Fibroblast of peridontal ligament (primary cell): ENCODE results near the gene NT5C2.

Source experiments
- DNase-seq: peaks from one replicate; pipeline ENCODE4 v3.0.0-alpha.2; 2010; ENCODE audit errors: extremely low read depth

NT5C2 gene

GRCh38 chr10:103062854-103063590 lies 130.1 kb downstream of the NT5C2 start:
- DNase-seq = no peak

DNA sequence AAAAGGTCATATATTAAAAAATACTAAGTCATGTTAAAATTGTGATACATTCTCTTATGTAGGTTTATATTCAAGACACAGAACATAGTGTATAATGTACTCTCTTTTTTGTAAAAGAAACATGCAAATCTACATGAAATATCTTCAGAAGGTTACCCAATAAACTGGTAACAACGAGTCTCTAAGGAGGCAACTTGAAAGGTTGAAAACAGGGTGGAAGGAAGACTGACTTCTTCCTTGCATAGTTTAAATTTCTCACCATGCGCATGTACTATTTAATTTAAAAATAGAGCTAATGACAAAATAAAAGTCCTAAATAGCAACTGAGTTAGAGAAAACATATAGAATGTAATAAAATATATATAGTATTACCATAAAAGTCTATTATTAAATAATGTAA lies 132.5 kb downstream of the NT5C2 start:
- DNase-seq = no peak

DNA sequence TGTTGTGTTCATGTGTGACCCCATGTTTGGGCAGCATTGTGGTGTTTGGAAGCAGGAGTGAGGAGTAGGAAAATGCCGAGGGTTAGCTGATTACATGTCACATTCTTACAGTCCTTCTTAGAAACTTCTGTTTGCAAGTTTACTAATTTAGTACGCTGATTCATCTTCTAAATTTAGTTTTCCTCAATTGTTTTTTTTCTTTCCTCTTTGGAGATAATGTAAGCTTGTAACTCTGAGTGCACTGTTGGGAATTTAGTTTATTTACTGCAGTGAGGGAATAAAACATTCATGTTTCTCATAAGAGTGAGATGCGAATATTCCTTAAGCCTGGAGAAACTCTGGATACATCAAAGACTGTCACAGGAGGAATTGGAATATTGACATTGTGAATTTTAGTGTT lies 135.0 kb downstream of the NT5C2 start:
- peak; percentile 53 for DNase-seq

- DNase-seq = peak; percentile 59
Measured at GRCh38 chr10:103055105-103055504, 138.0 kb downstream of the NT5C2 start.

DNA sequence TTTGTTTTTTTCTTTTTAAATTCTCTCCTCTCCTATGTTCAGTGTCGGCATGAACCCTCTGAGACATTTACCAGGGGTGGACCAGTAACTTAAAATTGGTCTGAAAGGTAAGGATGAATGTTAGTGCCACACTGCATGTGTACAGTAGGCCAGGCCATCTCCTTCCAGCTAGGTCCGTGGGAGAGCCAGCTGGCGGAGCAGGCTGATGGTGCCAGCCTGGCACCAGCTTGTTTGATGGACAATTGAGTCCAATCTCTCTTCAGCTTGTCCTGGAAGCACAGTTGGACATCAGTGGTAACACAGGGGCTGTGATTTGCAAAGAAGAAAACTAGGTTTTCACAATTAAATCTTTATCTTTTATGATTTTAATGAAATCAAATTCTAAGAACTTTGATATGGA lies 138.5 kb downstream of the NT5C2 start:
- no peak for DNase-seq

- DNase-seq = peak; percentile 87
Measured at GRCh38 chr10:103053659-103054581, 139.2 kb downstream of the NT5C2 start.

DNA sequence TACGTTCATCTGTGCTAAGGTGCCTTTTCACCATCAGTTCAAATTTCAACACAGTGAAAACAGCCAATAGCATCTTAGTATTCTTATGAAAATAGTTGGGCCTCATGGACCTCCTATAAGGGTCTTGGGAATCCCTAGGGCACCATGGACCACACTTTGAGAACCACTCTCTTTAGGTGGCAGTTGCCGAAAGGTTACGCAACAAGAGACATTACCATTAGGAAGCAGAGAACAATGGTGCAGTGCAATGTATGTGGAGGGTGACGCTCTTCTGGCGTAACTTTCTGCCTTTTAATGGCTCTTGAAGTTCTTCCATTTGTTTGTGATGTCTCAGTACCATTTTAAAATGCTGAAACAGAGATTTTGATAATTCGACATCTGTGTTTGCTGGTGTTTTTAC lies 143.8 kb downstream of the NT5C2 start:
- DNase-seq = no peak

GRCh38 chr10:103047381-103047780 lies 145.7 kb downstream of the NT5C2 start:
- no peak for DNase-seq

DNA sequence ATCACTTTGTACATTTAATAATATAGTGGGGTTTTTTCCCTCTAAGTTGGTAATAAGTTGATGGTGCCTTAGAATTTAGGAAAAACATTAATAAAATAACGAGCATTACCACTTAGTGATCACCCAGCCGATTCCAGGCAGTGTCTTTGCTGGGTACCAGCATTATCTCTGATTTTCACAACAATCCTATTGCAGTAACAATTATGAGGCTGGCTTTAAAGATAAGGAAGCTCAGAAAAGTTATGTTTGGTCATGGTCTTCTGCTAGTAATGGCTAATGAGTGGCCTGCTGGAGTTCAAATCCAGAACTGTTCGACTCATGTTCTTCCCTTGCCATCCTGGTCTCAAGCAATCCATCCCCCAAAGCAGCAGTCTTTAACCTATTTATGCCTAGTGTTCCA lies 147.1 kb downstream of the NT5C2 start:
- DNase-seq = no peak

GRCh38 chr10:103044942-103045489 lies 148.1 kb downstream of the NT5C2 start:
- peak; percentile 83 for DNase-seq

DNA sequence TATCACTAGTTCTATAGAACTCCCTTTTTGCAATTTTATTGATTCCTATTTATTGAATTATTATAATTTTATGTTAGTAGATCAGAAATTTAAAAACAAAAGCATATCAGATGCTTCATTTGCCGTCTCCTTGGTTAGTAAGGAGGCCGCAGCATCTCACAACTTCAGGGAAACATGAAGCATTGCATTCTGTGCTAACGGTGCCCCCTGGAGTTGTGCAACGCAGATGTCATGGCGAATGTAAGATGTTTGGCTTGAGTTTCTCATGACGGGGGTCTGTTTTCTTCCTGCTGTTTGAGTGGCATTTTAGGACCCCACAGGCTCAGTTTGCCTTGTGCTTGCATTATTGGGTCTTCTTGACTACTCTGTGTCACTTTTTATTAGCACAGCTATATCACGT lies 150.2 kb downstream of the NT5C2 start:
- DNase-seq = no peak

- DNase-seq = no peak
Measured at GRCh38 chr10:103042129-103042528, 150.9 kb downstream of the NT5C2 start.

- DNase-seq = no peak
Measured at GRCh38 chr10:103041391-103041790, 151.7 kb downstream of the NT5C2 start.

DNA sequence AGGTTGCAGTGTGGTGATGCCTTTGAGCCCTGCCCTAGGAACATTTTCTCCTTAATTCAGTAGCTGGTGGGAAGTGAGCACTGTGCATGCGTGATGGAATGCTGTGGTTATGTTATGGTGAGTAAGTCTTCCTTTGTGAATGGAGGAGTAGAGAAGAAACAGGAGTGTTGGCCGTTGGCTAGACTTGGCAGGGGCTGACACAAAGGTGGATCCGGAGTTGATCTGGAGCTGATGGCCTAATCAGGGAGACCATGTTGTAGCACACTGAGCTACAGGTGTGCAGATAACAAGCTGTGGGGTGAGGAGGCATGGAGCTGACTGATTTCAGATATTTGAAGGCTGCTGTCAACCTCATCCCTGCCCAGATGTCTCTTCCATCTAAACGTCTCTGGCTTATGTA lies 152.7 kb downstream of the NT5C2 start:
- peak; percentile 69 for DNase-seq

DNA sequence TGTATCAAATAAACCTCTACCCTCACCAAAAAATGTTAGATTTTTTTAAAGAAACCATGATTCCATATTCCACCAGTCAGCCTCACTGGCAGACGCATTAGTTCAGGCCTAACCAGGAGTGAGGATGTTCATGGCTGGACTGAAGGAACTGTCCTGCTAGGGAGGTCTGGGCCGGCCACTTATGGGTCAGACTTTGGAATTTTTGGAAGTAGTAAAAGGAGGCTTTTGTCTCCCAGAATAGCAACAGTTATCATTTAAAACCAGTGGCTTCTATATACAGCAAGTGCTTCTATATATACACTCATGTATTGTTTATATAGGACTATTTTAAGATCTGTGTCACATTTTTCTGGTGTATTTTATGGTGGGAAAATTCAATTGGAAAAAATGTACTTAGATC lies 154.5 kb downstream of the NT5C2 start:
- no peak for DNase-seq
